ENCODE results near the gene XDH.

Gene XDH

DNA sequence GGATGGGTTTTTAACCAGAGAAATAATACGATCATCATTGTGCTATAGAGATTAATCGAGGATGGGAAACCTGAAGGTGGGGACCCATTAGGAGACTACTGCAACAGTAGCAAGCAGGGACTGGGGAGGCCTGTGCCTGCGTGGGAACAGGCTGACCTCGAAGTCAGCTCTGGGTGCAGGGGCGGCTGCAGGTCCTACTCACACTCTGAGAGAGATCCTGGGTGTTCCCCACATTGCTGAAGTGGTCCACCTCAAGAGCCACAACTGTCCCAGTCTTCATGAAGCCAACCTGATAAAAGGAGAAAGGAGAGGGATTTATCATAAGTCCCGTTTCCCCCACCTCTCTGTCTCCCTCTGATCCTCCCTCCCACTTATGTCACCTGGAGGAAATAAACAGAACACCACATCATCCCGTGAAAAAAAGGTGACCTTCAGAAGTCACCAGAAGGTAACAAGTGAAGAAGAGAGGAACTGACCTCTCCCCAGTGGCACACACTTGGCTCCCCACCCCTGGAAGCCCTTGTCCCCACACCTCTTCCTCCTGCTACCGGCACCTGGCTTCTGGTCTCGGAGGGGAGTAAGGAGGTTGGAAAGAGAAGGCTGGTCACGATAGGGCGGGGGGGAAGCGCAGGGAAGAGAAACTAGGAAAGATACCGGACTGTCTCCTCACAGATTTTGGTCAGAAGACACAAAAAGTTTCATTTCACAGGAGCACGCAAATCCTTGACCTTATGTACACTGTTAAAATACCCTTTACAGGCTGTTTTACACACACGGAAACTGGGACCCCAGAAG is 50.4 kb downstream of the XDH start:
- no peak for DNase-seq

GRCh38 chr2:31362581-31362980 is 52.0 kb downstream of the XDH start:
- no peak for DNase-seq

GRCh38 chr2:31359229-31359628 is 55.3 kb downstream of the XDH start:
- DNase-seq: no peak

GRCh38 chr2:31354837-31355236 is 59.7 kb downstream of the XDH start:
- no peak for DNase-seq

GRCh38 chr2:31353179-31353578 is 61.4 kb downstream of the XDH start:
- no peak for DNase-seq

GRCh38 chr2:31349684-31350083 is 64.9 kb downstream of the XDH start:
- no peak for DNase-seq

DNA sequence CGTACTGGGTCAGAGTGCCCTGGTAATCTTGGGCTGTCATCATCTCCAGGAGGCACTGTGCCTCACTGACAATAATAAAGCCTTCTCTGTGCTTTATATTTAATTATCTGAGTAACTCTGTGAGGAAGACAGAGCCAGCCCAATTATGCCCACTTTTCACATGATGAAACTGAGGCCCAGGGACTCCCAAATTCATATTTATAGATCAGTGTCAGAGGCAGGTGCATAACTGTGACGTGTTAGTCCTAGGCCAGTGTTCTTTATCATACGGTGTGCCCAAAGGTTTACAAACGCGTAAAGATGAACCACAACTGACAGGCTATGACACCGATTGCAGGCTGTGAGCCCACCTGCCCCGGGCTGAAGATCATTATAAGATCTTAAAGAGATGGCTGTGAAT is 65.4 kb downstream of the XDH start:
- DNase-seq: no peak

GRCh38 chr2:31348618-31349017 is 65.9 kb downstream of the XDH start:
- DNase-seq: no peak

DNA sequence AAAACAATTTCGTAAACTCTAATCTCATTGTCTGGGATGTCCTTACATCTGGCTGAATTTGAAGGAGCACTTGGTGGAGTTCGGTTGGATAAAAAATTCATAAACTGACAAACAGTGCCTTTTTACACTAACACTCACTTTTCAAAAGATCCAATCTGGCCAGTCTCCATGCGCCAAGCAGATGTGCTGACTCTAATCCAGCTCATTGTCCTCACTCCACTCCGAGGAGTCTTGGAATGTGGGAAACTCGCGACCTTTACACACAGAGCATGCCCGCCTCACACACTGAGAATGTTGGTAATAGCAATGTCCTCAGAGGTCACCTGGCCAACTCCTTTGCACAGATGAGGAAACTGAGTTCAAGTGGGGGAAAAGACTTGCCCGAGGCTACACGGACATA is 66.8 kb downstream of the XDH start:
- no peak for DNase-seq

- no peak for DNase-seq
Observed at GRCh38 chr2:31347319-31347718, 67.2 kb downstream of the XDH start.

DNA sequence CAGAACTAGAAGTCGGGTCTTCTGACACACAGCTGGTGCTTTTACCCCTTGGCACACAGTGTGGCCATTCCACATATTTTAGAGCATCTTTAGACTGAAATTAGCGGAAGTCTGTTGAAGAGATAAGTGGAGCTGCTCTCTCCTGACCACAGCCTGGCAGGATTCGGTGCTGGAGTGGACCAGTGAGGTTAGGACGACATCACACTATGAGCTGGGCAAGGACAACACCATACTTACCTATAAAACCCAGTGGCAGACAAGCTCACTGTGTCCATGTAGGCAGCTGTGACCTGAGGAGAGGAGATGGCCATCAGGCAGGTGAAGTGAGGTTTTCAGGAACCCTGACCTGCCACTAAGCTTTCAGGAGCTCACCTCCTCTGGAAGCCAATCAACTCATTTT is 70.1 kb downstream of the XDH start:
- DNase-seq: no peak

DNA sequence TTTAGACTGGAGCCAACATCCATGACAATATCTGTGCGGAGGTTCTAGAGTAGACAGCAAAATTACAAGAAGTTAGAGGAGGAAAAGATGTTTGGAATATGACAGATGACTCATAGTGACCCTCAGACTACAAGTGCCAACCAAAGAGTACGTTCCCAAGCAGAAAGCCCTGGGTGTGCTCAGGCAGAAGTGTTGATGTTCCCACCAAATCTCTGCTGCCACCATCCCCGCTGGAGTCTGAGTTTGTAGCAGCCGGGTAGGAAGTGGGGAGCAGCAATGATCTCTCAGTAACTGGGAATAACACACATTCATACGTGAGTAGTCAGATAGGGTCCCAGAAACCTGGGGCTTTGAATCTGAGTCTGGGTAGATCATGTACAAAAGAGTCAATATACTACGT is 73.2 kb downstream of the XDH start:
- no peak for DNase-seq

DNA sequence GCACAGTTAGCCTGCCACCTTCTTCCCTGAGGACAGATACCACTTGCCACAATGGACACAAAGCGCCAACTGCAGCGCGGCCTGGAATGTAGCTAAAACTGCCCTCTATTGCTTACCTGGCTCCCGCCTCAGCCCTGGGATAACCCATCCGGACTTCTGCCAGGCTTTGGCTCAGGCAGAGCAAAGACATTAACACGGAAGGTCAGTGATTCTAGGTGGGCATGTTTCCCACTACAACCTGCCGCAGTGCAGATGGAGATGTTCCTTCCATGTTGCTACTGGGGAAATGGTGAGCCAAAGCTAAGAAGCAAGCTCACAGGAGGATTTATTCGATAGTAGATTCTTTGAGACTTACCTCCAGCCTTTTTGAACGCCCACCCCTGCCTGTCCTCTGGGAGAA is 74.8 kb downstream of the XDH start:
- DNase-seq: no peak

- DNase-seq: no peak
Observed at GRCh38 chr2:31337860-31338259, 76.7 kb downstream of the XDH start.

GRCh38 chr2:31337197-31337596 is 77.3 kb downstream of the XDH start:
- no peak for DNase-seq

GRCh38 chr2:31335921-31336585 is 78.5 kb downstream of the XDH start:
- DNase-seq: no peak

GRCh38 chr2:31334311-31335026 is 80.1 kb downstream of the XDH start:
- DNase-seq: no peak

- DNase-seq: peak; percentile 73
Observed at GRCh38 chr2:31333527-31334183, 80.9 kb downstream of the XDH start.

DNA sequence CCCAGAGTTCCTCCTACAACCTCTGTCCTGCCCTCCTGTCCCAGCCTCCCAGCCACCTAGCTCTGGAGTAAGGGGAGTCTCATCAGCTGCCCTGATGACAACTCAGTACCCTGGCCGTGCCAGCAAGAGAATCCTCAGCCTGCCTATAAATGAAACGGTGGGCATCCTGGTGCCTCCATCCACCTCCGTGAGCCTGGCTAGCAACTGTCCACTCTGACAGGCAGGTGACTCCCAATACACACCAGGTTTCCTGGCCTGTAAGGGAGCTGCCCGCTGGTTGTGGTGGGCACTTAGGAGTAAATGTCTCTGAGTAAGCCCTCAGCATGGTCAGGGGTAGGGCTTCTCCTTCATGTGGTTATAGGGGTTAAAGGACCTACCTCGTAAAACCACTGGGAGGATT is 81.5 kb downstream of the XDH start:
- DNase-seq: no peak

- no peak for DNase-seq
Observed at GRCh38 chr2:31332521-31332920, 82.0 kb downstream of the XDH start.

DNA sequence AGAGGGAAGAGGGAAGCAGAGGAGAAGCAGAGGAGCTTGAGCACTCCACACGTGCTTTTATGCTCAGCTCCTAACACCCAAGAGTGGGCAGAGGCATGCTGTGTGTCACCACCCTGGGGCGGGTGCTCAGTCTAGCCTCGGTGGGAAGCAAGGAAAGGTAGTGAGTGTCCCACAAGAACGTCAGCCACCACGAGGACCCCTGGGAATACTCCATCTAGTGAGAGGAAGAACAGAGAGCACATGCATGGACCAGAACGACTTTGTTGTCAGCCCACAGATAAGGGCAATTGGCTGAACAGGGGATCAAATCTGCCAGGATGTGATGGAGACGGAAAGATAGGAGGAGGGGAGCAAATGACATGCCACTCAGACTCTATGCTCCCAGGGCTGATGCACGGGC is 83.4 kb downstream of the XDH start:
- no peak for DNase-seq

DNA sequence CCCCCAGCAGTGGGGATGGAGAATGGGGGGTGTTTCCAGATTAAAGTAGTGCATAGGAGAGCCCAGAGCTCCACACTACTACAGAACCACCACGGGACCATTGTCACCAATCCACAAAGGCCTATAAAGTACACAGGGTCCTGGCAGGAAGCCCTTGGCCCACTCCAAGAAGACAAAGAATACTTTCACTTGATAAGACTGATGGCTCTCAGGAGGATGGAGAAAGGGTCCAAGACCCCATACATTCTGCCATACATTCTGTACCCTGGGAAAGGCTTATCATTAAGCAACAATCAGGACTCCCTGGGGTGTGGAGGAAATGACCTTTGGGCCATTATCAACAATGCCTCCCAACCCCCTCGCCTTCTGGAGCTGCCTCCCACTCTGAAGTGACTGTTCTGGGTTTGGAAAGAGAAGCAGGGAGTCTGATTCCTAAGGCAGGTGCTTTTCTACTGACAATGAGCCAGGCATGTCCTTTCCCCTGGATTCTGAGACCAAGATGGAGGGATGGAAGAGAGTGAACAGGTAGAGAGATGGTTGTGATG is 85.4 kb downstream of the XDH start:
- no peak for DNase-seq

GRCh38 chr2:31328026-31328425 is 86.5 kb downstream of the XDH start:
- DNase-seq: no peak

Measured in activated T-cell treated with anti-CD3 and anti-CD28 coated beads, Interleukin-2, amount 50 U/mL, for 1 hour (primary cell).